ENCODE results near the gene NCBP2L.

DNA sequence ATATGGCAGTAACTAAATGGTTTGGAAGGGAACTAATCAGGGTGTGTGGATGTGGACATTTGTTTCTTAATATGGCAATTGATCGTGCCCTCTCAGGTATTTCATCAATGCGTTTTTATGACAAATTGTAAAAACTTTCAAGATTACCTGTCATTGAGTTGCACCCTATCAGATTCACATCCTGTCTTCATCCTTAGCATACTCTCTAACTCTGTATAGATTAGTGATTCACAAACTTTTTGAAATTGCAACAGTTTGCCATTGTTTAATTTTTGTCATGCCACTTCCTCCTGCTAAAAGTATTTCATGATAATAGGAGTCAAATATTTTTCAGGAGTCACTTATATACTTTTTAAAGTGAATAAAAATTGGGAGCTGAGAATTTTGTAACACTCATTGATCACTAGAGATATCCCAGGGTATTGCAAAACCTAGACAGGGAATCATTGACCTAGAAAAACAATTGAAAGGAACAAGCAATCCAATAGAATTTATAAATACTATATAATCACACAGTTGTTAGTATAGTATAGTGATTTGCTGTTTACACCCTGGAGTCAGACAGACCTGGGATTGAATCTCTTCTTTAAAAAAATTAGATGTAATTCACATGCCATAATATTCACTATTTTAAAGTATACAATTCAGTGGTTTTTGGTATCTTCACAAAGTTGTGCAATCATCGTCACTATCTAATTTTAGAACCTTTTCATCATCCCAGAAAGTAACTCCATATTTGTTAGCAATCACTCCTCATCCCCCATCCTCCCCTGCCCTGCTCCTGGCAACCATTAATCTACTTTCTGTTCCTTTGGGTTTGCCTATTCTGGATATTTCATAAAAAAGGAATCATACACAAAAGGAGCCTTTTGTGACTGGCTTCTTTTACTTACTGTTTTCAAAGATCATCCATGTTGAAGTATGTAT is 57.0 kb downstream of the NCBP2L start:
- TF ChIP-seq, protein P1, sequence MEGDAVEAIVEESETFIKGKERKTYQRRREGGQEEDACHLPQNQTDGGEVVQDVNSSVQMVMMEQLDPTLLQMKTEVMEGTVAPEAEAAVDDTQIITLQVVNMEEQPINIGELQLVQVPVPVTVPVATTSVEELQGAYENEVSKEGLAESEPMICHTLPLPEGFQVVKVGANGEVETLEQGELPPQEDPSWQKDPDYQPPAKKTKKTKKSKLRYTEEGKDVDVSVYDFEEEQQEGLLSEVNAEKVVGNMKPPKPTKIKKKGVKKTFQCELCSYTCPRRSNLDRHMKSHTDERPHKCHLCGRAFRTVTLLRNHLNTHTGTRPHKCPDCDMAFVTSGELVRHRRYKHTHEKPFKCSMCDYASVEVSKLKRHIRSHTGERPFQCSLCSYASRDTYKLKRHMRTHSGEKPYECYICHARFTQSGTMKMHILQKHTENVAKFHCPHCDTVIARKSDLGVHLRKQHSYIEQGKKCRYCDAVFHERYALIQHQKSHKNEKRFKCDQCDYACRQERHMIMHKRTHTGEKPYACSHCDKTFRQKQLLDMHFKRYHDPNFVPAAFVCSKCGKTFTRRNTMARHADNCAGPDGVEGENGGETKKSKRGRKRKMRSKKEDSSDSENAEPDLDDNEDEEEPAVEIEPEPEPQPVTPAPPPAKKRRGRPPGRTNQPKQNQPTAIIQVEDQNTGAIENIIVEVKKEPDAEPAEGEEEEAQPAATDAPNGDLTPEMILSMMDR (IDR thresholded peaks at IDR 0.05; ENCODE audit: extremely low read depth in 1 of 2, insufficient read depth in 1 of 2, low read depth in 1 of 2, low read length in 2 of 2) = no peak
- TF ChIP-seq, protein P2, sequence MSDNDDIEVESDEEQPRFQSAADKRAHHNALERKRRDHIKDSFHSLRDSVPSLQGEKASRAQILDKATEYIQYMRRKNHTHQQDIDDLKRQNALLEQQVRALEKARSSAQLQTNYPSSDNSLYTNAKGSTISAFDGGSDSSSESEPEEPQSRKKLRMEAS (IDR thresholded peaks at IDR 0.05; ENCODE audit: insufficient read depth, insufficient read length) = no peak
- TF ChIP-seq POLR2A (IDR thresholded peaks at IDR 0.05; ENCODE audit: low read depth, low read length) = no peak

Data from endothelial cell of umbilical vein (primary cell).